GM12878 (cell line): ENCODE results near the gene GABBR1.

Experiments used
- CHD1 ChIP-seq: IDR thresholded peaks from 2 replicates; pipeline ENCODE4 v1.6.1; 2012; ENCODE audit warnings: low read depth, low read length, improper control_type of control experiment
- CHD4 ChIP-seq: fragments of 200-600 bp; sonication (generic); IDR thresholded peaks from 2 replicates; pipeline ENCODE4 v1.6.1; 2016; ENCODE audit warnings: mild to moderate bottlenecking
- EP300 ChIP-seq, 2 experiments: fragments of 150-350 bp in 1 of 2; IDR thresholded peaks; 2 replicates each; pipeline ENCODE4 v1.6.1; 2011 to 2012; ENCODE audit warnings: low read depth in 2 of 2, low read length in 2 of 2, borderline replicate concordance in 1 of 2, improper control_type of control experiment in 1 of 2, inconsistent platforms in 1 of 2; ENCODE audit not compliant: control insufficient read depth in 1 of 2
- MYC ChIP-seq: IDR thresholded peaks from 2 replicates; pipeline ENCODE4 v1.6.1; 2011; ENCODE audit warnings: mild to moderate bottlenecking, low read length, moderate library complexity, inconsistent platforms; ENCODE audit not compliant: insufficient read depth, insufficient replicate concordance, insufficient read length, severe bottlenecking
- NRF1 ChIP-seq: conservative IDR thresholded peaks from 2 replicates; pipeline ENCODE4 v1.6.1; 2011; ENCODE audit warnings: mild to moderate bottlenecking, low read depth, low read length, improper control_type of control experiment
- PAX5 ChIP-seq: IDR thresholded peaks from 2 replicates; pipeline ENCODE4 v1.6.1; 2011; ENCODE audit warnings: low read depth, low read length, borderline replicate concordance
- POLR2A ChIP-seq: IDR thresholded peaks from 2 replicates; pipeline ENCODE4 v1.6.1; 2011; ENCODE audit warnings: low read depth, mild to moderate bottlenecking, low read length
- POLR2AphosphoS2 ChIP-seq: IDR thresholded peaks from 2 replicates; pipeline ENCODE4 v1.6.1; 2011; ENCODE audit warnings: low read depth, mild to moderate bottlenecking, low read length, improper control_type of control experiment, moderate library complexity
- POLR2AphosphoS5 ChIP-seq: IDR thresholded peaks from 2 replicates; pipeline ENCODE4 v1.6.1; 2011; ENCODE audit warnings: mild to moderate bottlenecking, low read length, inconsistent platforms
- SIN3A ChIP-seq: IDR thresholded peaks from 2 replicates; pipeline ENCODE4 v1.6.1; 2012; ENCODE audit warnings: low read depth, low read length, improper control_type of control experiment
- TF ChIP-seq, protein P1 (sequence below), 3 experiments: IDR thresholded peaks in 2 of 3; conservative IDR thresholded peaks in 1 of 3; 2 replicates each; pipeline ENCODE4 v1.5.1; 2011; ENCODE audit warnings: low read depth in 3 of 3, low read length in 3 of 3, mild to moderate bottlenecking in 3 of 3, control low read depth in 2 of 3, moderate library complexity in 2 of 3, inconsistent platforms in 1 of 3, mixed read lengths in 1 of 3; ENCODE audit not compliant: control insufficient read depth in 2 of 3, insufficient read depth in 1 of 3; ENCODE audit errors: extremely low read depth in 1 of 3
- TF ChIP-seq, protein P2 (sequence below): IDR thresholded peaks from 2 replicates; pipeline ENCODE4 v1.6.1; 2012; ENCODE audit warnings: mild to moderate bottlenecking, low read depth, low read length

DNA sequence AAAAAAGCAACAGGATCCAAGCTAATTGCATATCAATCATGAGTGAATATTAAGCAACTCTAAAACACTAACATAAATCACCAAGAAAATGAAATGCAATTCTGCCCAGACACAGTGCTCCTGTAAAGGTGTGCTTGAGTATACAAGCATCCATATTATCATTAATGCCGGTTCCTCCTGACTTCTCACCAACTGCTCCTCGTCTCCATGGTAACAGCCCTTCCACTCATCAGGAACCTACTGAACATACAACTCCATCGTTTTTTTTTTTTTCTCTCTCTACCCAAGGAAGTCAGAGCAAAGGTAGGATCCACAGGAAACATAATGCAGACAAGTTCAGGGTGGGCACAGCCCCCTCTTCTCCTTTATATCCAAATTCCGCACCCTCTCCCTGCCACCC is 12.4 kb downstream of the GABBR1 start:
- TF ChIP-seq SIN3A: no peak
- TF ChIP-seq, protein P1, sequence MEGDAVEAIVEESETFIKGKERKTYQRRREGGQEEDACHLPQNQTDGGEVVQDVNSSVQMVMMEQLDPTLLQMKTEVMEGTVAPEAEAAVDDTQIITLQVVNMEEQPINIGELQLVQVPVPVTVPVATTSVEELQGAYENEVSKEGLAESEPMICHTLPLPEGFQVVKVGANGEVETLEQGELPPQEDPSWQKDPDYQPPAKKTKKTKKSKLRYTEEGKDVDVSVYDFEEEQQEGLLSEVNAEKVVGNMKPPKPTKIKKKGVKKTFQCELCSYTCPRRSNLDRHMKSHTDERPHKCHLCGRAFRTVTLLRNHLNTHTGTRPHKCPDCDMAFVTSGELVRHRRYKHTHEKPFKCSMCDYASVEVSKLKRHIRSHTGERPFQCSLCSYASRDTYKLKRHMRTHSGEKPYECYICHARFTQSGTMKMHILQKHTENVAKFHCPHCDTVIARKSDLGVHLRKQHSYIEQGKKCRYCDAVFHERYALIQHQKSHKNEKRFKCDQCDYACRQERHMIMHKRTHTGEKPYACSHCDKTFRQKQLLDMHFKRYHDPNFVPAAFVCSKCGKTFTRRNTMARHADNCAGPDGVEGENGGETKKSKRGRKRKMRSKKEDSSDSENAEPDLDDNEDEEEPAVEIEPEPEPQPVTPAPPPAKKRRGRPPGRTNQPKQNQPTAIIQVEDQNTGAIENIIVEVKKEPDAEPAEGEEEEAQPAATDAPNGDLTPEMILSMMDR (IDR thresholded peaks at IDR 0.05 in 2 of 3, conservative IDR thresholded peaks at IDR 0.05 in 1 of 3; ENCODE audit: control insufficient read depth in 2 of 3, extremely low read depth in 1 of 3, insufficient read depth in 1 of 3, low read depth in 3 of 3, low read length in 3 of 3): no peak
- TF ChIP-seq POLR2AphosphoS2: no peak
- TF ChIP-seq PAX5: no peak
- TF ChIP-seq EP300 (IDR thresholded peaks at IDR 0.05; ENCODE audit: borderline replicate concordance in 1 of 2, control insufficient read depth in 1 of 2, low read depth in 2 of 2, low read length in 2 of 2): no peak
- TF ChIP-seq, protein P2, sequence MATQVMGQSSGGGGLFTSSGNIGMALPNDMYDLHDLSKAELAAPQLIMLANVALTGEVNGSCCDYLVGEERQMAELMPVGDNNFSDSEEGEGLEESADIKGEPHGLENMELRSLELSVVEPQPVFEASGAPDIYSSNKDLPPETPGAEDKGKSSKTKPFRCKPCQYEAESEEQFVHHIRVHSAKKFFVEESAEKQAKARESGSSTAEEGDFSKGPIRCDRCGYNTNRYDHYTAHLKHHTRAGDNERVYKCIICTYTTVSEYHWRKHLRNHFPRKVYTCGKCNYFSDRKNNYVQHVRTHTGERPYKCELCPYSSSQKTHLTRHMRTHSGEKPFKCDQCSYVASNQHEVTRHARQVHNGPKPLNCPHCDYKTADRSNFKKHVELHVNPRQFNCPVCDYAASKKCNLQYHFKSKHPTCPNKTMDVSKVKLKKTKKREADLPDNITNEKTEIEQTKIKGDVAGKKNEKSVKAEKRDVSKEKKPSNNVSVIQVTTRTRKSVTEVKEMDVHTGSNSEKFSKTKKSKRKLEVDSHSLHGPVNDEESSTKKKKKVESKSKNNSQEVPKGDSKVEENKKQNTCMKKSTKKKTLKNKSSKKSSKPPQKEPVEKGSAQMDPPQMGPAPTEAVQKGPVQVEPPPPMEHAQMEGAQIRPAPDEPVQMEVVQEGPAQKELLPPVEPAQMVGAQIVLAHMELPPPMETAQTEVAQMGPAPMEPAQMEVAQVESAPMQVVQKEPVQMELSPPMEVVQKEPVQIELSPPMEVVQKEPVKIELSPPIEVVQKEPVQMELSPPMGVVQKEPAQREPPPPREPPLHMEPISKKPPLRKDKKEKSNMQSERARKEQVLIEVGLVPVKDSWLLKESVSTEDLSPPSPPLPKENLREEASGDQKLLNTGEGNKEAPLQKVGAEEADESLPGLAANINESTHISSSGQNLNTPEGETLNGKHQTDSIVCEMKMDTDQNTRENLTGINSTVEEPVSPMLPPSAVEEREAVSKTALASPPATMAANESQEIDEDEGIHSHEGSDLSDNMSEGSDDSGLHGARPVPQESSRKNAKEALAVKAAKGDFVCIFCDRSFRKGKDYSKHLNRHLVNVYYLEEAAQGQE: no peak
- TF ChIP-seq POLR2AphosphoS5: no peak
- TF ChIP-seq NRF1: no peak
- TF ChIP-seq POLR2A: no peak
- TF ChIP-seq CHD1: no peak
- TF ChIP-seq MYC: no peak
- TF ChIP-seq CHD4: no peak
